ENCODE data around the gene DCBLD1.
"Not testable (repeated sequence)": the region's sequence is repeated elsewhere in the genome, so short reads cannot be mapped to it uniquely, and the experiment has no call there.

DCBLD1 gene

GRCh38 chr6:117482240-117483003 is at the start of gene DCBLD1:
DCBLD1 (plus strand) TSS chr6:117482674; CDS start chr6:117482782, 108 bp downstream.
- Mint-ChIP-seq H3K4me3 (peak within 1 kb of the TSS; percentile 87), H3K9me3 (no peaks in the 10 kb centered on the region), H3K27me3 (peaks cover 59% of the 10 kb centered on the region)

GRCh38 chr6:117440706-117441525 is 41.6 kb upstream of the DCBLD1 start:
- no peak for DNase-seq
- H3K27ac Mint-ChIP-seq: no peak overlapping the region
- H3K9me3 Mint-ChIP-seq: no peaks in the 10 kb centered on the region
- CTCF ChIA-PET: interaction anchor here (1.2 kb wide), 1 partner anchor 9 kb away, joined by 5 read pairs; no protein-coding TSS in a partner anchor
- no peaks in the 10 kb centered on the region for H3K4me1 Mint-ChIP-seq
- no peak overlapping the region for H3K4me3 Mint-ChIP-seq
- no peaks in the 10 kb centered on the region for H3K36me3 Mint-ChIP-seq
- H3K27me3 Mint-ChIP-seq: peaks cover 25% of the 10 kb centered on the region

More at GRCh38 chr6:117482240-117483003, at the start of gene DCBLD1:
- Mint-ChIP-seq H3K27ac (peak within 1 kb of the TSS; percentile 84), H3K36me3 (peaks cover 5% of the 10 kb centered on the region), H3K4me1 (peaks cover 27% of the 10 kb centered on the region)
- CTCF ChIA-PET: interaction anchor here (1.5 to 7.5 kb wide), 4 partner anchors 67 to 76 kb away, joined by 7 to 55 read pairs (median 12); no protein-coding TSS in a partner anchor
- DNase-seq: peak; percentile 78

DNA sequence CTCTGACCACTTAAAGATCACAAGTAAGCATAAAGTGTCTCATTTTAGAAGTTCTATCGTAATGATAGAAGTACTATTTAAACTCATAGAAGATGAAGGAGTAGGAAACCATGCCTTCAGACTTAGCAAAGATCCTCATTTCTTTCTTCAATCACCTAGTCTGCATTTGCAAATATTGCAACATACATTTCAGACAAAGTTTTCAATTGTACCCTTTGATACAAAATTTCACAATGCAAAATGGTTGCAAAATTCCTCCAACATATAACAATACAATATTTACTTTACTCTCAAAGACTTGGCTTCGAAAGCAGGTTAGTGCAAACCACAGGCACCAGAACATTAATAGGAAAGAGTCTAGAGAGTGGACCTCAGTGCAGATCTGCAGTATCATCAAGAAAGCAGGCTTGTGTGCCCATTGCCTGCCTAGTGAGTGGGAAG is 40.6 kb upstream of the DCBLD1 start:
- Mint-ChIP-seq H3K4me1 (no peaks in the 10 kb centered on the region), H3K27ac (no peak overlapping the region), H3K4me3 (no peak overlapping the region), H3K27me3 (peaks cover 25% of the 10 kb centered on the region), H3K36me3 (no peaks in the 10 kb centered on the region), H3K9me3 (no peaks in the 10 kb centered on the region)
- no peak for DNase-seq
- CTCF ChIA-PET: interaction anchor here (1.2 kb wide), 1 partner anchor 8 kb away, joined by 5 read pairs; no protein-coding TSS in a partner anchor

GRCh38 chr6:117442313-117442712 is 40.2 kb upstream of the DCBLD1 start:
- peaks cover 30% of the 10 kb centered on the region for H3K27me3 Mint-ChIP-seq
- H3K4me3 Mint-ChIP-seq, CTCF ChIA-PET, H3K4me1 Mint-ChIP-seq, H3K27ac Mint-ChIP-seq, H3K9me3 Mint-ChIP-seq, H3K36me3 Mint-ChIP-seq, DNase-seq: not testable (repeated sequence)

GRCh38 chr6:117444600-117444999 is 37.9 kb upstream of the DCBLD1 start:
- Mint-ChIP-seq H3K4me1 (no peaks in the 10 kb centered on the region), H3K27ac (no peak overlapping the region), H3K27me3 (peaks cover 34% of the 10 kb centered on the region), H3K36me3 (no peaks in the 10 kb centered on the region), H3K4me3 (no peak overlapping the region), H3K9me3 (no peaks in the 10 kb centered on the region)
- DNase-seq: no peak
- CTCF ChIA-PET: interaction anchor here (0.9 to 2.0 kb wide), 3 partner anchors 8 to 161 kb away, joined by 3 to 5 read pairs (median 5); no protein-coding TSS in a partner anchor

GRCh38 chr6:117446861-117447260 is 35.6 kb upstream of the DCBLD1 start:
- H3K9me3 Mint-ChIP-seq: no peaks in the 10 kb centered on the region
- H3K4me3 Mint-ChIP-seq: no peak overlapping the region
- DNase-seq: no peak
- peaks cover 37% of the 10 kb centered on the region for H3K27me3 Mint-ChIP-seq
- no peak overlapping the region for H3K27ac Mint-ChIP-seq
- H3K36me3 Mint-ChIP-seq: no peaks in the 10 kb centered on the region
- CTCF ChIA-PET: interaction anchor here (0.7 to 6.6 kb wide), 2 partner anchors 18 to 159 kb away, joined by 4 to 66 read pairs; no protein-coding TSS in a partner anchor
- no peaks in the 10 kb centered on the region for H3K4me1 Mint-ChIP-seq

DNA sequence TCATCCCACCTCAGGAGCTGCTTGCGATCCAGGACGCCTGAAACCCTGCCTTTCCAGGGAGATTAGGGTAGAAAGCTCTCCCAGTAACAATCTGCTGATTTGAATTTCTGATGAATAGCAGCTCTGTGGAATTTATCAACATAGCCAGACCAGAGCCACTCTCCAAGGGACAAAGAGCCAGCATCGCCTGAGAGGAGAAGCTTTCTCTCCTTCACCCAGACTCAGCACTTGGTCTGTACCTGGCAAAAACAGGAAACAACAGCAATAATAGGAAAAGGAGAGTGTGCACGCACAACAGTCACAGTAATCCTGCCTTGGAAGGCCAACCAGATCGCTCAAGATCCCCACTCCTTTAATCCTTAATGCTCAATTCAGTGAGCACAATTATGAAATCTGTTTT is 34.5 kb upstream of the DCBLD1 start:
- DNase-seq: no peak
- CTCF ChIA-PET: interaction anchor here (1.7 to 6.6 kb wide), 3 partner anchors 9 to 158 kb away, joined by 4 to 105 read pairs (median 66); no protein-coding TSS in a partner anchor
- Mint-ChIP-seq H3K9me3 (no peaks in the 10 kb centered on the region), H3K36me3 (no peaks in the 10 kb centered on the region), H3K27me3 (peaks cover 36% of the 10 kb centered on the region), H3K27ac (no peak overlapping the region), H3K4me1 (no peaks in the 10 kb centered on the region), H3K4me3 (no peak overlapping the region)

DNA sequence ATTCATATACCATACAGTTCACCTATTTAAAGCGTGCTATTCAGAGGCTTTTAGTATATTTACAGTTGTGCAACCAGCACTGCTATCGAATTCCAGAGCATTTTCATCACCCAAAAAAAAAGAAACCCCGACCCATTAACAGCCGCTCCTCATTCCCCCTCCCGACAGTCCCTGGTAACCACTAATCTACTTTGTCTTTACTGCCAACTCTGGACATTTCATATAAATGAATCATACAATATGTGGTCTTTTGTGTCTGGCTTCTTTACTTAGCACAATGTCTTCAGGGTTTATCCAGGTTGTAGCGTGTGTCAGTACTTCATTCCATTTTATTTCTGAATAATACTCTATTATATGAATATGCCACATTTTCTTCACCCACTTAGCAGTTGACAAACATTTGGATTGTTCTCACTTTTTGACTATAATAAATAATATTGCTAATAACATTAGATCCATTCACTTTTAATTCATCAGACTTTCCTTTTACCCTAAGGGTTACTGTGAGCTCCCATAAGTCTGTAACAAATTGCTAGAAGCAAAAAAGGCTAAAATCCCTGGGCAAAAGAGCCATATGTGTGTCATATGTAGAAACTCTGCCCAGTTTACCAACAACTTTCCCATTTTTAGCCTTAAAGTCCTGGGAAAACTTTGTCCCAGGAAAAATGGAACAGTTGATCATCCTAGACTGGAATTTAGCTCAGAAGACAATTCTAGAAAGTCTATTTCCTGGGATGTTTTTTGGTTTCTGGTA is 33.6 kb upstream of the DCBLD1 start:
- peaks cover 36% of the 10 kb centered on the region for H3K27me3 Mint-ChIP-seq
- H3K27ac Mint-ChIP-seq: no peak overlapping the region
- no peak for DNase-seq
- CTCF ChIA-PET: interaction anchor here (0.7 to 6.6 kb wide), 13 partner anchors 9 to 157 kb away, joined by 3 to 105 read pairs (median 4); no protein-coding TSS in a partner anchor
- no peaks in the 10 kb centered on the region for H3K4me1 Mint-ChIP-seq
- no peaks in the 10 kb centered on the region for H3K9me3 Mint-ChIP-seq
- H3K4me3 Mint-ChIP-seq: no peak overlapping the region
- no peaks in the 10 kb centered on the region for H3K36me3 Mint-ChIP-seq

GRCh38 chr6:117449549-117450439 is 32.7 kb upstream of the DCBLD1 start:
- CTCF ChIA-PET: interaction anchor here (0.6 to 6.6 kb wide), 22 partner anchors 8 to 956 kb away, joined by 3 to 105 read pairs (median 4); no protein-coding TSS in a partner anchor
- Mint-ChIP-seq H3K9me3 (no peaks in the 10 kb centered on the region), H3K4me1 (no peaks in the 10 kb centered on the region), H3K36me3 (no peaks in the 10 kb centered on the region), H3K27me3 (peaks cover 33% of the 10 kb centered on the region), H3K27ac (no peak overlapping the region), H3K4me3 (no peak overlapping the region)
- peak; percentile 73 for DNase-seq

DNA sequence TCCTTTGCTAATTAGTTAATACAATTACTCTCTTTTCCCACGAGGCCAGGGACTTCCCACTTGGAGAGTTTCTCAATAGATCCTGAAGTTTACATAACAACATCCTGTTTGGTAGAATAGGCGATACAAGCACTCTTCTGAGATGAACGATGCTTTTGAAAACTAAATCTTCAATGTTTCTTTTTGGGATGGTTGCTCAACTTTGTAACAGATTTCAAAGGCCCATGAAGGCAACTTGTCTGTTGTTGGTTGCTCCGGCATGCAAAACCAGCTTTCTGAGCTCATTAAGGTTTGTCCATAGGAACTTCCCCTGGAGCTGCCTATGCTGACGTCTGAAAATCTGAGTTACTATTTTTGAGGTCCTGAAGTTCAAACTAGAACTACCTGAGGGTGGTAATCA is 30.8 kb upstream of the DCBLD1 start:
- no peaks in the 10 kb centered on the region for H3K4me1 Mint-ChIP-seq
- no peaks in the 10 kb centered on the region for H3K9me3 Mint-ChIP-seq
- H3K27me3 Mint-ChIP-seq: peaks cover 22% of the 10 kb centered on the region
- H3K36me3 Mint-ChIP-seq: no peaks in the 10 kb centered on the region
- DNase-seq: no peak
- H3K27ac Mint-ChIP-seq: no peak overlapping the region
- CTCF ChIA-PET: interaction anchor here (0.8 to 6.6 kb wide), 5 partner anchors 8 to 154 kb away, joined by 3 to 105 read pairs (median 3); no protein-coding TSS in a partner anchor
- H3K4me3 Mint-ChIP-seq: no peak overlapping the region

DNA sequence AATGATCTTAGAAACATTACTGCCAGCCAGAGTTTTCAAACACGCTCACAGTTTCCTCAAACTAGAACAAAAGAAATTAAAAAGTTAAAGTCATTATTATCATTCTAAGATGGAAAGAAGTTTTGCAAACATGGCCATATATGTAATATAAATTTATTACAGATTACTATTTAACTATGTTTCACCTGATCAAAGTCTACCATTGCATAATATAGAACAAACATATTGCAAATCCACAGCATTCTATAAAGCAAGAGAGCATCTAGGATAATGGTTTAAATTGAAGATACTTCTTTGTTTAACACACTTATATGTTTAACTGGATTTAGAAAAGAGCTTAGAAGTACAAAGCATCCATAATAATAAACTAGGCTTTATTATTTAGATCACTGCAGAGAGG is 26.2 kb upstream of the DCBLD1 start:
- DNase-seq: no peak
- Mint-ChIP-seq H3K27me3 (peaks cover 9% of the 10 kb centered on the region), H3K4me1 (no peaks in the 10 kb centered on the region), H3K36me3 (no peaks in the 10 kb centered on the region), H3K27ac (no peak overlapping the region), H3K9me3 (no peaks in the 10 kb centered on the region), H3K4me3 (no peak overlapping the region)
- CTCF ChIA-PET: interaction anchor here (0.9 to 1.6 kb wide), 2 partner anchors 22 to 149 kb away, joined by 3 read pairs; no protein-coding TSS in a partner anchor

DNA sequence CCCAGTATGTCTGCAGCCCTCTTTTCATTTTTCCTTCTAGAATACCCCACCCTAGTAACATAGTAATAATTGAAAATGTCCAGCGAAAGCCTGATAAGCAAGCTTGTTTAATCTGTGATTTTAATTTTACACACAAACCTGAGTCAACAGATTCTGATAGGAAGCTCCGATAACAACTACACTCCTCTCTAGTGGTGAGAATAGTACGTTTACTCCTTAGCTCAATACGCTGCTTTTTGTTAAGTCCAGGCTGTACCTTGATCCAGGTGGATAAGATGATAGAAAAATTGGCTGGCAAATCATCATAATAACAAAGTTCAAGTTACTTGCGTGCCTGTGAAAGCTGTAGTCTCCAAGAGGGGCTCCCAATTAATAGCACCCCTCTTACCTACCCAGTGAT is 25.5 kb upstream of the DCBLD1 start:
- Mint-ChIP-seq H3K36me3 (no peaks in the 10 kb centered on the region), H3K27ac (no peak overlapping the region), H3K4me3 (no peak overlapping the region), H3K27me3 (peaks cover 5% of the 10 kb centered on the region), H3K9me3 (no peaks in the 10 kb centered on the region), H3K4me1 (no peaks in the 10 kb centered on the region)
- DNase-seq: no peak
- CTCF ChIA-PET: interaction anchor here (1.6 to 1.9 kb wide), 2 partner anchors 8 to 148 kb away, joined by 3 to 4 read pairs; no protein-coding TSS in a partner anchor
